NCI-H1694 (cell line): Measurements from ENCODE around the gene ICOSLG.
"Not testable (repeated sequence)": the region's sequence is repeated elsewhere in the genome, so short reads cannot be mapped to it uniquely, and the experiment has no call there.

Source experiments
- DNase-seq: peaks from one replicate; lab custom pipeline; 2025; lab: John Stamatoyannopoulos, UW

The ICOSLG gene, protein sequence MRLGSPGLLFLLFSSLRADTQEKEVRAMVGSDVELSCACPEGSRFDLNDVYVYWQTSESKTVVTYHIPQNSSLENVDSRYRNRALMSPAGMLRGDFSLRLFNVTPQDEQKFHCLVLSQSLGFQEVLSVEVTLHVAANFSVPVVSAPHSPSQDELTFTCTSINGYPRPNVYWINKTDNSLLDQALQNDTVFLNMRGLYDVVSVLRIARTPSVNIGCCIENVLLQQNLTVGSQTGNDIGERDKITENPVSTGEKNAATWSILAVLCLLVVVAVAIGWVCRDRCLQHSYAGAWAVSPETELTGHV

DNA sequence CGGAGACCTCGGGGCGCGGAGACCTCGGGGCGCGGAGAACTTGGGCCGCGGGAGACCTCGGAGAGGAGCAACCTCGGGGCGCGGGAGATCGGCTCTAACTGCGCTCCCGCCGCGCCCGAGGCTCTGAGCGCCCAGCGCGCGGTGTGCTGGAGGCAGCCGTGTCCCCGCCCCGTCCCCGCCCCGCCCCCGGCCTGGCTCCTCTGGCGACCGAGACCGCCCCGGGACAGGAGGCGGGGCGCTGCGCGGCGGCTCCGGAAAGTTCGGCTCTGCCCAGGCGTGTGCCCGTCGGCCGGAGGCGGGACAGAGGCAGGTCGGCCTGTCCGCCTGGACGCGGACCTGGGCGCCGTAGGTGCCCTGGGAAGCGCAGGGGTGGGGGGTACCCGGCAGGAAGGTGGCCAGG, at the start of gene ICOSLG:
ICOSLG (minus strand) TSS at position 102 of the 400 bp plus-strand sequence. CDS start 126 bp downstream, outside the sequence.
- DNase-seq = not testable (repeated sequence)

DNA sequence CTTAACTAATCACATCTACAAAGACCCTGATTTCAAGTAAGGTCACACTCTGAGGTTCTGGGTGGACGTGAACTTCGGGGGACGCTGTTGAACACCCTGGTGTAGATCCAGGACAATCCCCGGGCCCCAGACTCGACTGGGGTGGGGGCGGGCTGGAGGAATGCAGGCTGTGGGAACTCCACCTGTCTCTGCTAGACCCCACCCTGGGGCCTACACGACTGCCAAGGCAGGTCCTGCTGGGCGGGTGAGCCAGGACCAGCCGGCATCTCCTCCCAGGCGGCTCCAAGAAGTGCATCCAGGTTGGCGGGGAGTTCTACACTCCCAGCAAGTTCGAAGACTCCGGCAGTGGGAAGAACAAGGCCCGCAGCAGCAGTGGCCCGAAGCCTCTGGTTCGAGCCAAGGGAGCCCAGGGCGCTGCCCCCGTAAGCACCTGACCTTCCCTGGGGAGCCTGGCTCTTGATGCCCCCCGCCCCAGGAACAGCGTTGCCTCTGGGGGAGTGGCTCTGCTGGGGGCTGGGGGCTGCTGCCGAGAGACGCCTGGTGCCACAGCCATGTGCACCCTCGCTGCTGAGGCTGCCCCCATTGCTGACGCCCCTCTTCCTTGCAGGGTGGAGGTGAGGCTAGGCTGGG, 48.8 kb upstream of the ICOSLG start:
- no peak for DNase-seq

DNA sequence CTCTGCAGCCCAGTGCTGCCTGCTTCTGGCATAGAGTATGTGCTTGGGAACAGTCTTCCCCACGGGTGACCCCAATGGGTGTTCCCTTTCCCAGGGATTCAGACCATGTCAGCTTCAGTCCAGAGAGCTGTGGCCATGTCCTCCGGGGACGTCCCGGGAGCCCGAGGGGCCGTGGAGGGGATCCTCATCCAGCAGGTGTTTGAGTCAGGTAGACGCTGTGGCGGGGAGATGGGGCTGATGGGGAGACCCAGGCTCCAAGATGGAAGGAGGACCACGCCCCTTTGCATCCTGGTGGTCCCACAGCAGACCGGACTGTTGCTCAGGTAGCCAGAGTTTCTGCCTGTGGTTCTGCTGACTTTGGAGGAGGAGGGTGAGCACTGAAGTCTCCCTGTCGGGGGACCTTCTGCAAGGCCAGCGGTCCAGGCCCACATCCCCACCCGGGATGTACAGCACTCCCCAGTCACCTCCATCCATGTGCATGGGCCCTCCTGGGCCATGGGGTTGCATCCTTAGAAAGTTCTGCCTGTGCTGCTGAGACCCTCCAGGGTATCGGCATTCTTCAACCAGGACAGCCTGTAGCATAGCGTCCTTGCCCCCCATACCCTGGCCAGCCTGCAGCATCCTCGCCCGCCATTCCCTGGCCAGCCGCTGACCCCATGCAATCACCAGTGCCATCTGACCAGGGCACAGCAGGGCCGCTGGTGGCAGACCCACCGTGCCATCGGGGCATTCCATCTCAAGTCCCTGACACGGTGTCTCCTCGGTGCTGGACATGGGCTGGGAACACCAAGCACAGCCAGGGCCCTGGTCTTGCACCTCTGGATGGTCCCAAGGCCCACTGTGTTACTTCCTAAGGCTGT, 47.7 kb upstream of the ICOSLG start:
- no peak for DNase-seq

DNA sequence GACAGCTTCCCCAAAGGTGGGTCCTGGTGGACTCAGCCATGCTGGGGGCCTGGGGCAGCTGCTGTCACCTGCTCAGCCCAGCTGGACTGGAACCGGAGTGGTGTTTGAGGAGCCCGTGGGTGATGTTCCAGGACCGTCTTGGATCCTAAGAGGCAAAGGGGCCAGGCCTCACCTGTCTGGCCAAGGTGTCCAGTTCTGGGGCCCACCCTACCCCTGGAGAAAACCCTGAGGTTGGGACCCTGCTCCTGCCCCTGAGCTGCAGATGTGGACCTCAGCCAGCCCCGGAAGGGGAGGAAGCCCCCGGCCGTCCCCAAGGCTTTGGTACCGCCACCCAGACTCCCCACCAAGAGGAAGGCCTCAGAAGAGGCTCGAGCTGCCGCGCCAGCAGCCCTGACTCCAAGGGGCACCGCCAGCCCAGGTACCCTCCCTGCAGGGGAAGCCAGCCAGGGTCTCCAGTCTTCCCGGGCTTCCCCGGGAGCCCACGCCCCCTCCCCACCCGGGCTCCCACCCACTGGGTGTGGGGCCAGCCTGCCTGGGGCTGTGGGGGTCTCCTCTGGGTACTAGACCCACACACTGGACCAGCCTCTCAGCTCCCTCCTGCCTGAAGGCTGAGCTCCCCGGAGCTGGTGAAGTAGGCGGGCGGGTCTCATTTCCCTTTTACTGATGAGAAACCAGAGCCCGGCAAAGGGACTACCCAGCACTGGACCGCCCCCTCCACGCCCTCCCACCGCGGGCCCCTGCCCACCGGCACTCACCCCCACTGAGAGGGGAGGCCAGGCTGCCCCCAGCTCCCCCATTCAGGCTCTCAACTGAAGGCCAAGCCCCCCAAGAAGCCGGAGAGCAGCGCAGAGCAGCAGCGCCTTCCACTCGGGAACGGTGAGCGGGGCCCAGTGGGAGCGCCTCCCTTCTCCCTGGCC, 46.2 kb upstream of the ICOSLG start:
- DNase-seq = no peak

DNA sequence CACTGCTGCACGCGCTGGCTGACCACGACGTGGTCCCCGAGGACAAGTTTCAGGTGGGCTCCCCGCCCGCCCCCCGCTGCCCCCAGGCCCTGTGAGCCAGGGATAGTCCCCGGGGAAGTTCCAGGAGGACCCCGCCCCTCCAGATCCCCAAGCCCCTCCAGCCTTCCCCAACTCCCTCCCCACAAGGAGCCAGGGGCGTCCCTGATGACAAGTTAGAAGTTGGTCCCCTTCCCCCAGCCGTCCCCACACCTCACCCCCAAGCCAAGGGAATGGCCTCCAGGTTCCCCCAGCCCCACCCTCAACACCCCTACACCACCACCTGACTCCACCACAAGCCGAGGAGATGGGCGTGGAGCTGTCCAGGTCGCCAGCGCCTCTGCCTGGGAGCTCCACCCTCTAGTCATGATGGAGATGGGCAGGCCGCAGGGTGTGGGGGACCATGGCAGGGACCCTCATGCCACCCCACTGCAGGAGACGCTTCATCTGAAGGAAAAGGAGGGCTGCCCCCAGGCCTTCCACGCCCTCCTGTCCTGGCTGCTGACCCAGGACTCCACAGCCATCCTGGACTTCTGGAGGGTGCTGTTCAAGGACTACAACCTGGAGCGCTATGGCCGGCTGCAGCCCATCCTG, 45.5 kb upstream of the ICOSLG start:
- DNase-seq = no peak

DNA sequence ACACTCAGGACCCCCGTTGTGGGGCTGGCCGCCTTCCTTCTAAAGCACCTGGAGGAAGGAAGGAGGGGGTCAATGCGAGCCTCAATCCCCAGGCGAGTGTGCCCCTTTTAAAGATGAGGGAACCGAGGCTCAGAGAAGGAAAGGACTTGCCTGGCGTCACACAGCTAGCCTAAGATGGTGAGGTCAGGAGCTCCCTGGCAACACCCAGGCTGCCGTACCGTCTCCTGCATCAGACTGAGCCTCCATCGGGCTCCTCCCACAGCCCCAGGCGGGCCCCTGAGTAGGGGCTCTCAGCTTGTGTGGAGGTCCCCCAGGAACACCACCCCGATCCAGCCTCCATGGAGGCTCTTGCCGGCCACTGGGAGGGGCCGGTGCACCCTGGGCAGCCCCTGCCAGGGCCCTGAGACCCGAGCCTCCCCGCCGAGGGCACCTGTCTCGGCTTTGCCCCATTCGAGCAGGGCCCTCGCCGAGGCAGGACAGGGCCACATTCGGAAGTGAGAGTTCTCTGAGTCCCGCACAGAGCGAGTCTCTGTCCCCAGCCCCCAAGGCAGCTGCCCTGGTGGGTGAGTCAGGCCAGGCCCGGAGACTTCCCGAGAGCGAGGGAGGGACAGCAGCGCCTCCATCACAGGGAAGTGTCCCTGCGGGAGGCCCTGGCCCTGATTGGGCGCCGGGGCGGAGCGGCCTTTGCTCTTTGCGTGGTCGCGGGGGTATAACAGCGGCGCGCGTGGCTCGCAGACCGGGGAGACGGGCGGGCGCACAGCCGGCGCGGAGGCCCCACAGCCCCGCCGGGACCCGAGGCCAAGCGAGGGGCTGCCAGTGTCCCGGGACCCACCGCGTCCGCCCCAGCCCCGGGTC, 44.6 kb upstream of the ICOSLG start, which contains the start of gene AIRE:
AIRE (plus strand) TSS at position 739 of the 855 bp plus-strand sequence. CDS start 131 bp downstream, outside the sequence.
- DNase-seq = no peak

DNA sequence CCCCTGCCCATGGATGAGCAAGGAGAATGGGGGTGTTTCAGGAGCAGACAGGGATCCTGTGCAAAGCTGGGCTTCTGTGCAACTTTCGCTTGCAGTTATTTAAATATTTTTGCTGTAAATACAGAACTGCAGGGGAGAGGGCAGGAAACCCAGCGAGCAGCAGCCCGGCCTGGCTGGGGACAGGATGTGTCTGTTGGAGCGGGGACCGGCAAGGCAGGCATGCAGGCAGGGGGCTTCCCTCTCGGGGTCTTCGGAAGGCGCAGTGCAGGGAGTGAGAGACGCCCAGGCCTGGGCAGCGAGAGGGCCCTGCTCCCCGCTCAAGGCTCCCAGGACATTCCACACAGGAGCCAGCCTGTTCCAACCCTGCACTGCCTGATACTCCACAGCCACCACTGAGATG, 43.2 kb upstream of the ICOSLG start:
- DNase-seq = no peak

DNA sequence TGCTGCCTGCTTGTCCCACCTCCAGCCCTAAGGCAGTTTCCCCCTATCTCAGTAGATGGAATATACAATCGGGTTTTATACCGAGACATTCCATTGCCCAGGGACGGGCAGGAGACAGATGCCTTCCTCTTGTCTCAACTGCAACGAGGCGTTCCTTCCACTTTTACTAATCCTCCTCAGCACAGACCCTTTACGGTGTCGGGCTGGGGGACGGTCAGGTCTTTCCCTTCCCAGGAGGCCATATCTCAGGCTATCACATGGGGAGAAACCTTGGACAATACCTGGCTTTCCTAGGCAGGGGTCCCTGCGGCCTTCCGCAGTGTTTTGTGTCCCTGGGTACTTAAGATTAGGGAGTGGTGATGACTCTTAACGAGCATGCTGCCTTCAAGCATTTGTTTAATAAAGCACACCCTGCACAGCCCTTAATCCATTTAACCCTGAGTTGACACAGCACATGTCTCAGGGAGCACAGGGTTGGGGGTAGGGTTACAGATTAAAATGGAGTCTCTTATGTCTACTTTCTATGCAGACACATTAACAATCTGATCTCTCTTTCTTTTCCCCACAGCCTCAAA, 42.6 kb upstream of the ICOSLG start:
- not testable (repeated sequence) for DNase-seq

DNA sequence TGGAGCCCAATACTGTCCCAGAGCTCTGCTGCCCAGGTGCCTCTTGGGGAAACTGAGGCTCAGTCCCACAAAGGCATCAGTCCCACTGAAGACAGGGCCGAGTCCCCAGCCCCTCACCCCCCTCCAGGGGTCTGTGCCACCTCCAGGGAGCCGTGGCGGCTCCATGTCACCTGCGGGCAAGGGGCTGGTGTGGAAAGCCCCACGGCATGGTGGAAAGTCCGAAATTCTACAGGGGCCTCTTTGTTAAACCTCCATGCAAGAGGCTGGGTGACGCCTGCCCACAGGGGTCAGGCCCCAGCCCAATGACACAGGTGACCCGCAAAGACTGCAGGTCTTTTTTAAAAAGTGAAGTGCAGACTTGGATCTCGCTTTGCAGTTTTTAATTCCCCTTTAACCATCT, 41.6 kb upstream of the ICOSLG start:
- no peak for DNase-seq

DNA sequence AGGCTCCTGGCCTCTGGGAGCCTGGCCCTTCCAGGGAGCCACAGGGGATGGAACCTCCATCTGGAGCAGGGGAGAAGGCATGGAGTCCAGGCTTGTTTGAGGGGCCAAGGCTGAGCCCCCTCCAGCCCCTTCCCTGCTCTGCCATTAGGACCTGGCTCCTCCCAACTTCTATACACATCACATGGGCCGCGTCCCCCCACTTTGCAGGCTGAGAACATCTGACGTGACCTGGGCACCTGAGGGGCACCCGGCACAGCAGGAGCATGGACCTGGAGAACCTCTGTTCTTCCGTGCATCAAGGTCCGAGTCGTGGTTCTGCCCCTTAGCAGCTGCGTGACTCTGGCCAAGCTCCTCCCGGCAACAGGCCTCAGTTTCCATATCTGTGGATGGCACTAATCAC, 41.1 kb upstream of the ICOSLG start:
- DNase-seq = no peak

DNA sequence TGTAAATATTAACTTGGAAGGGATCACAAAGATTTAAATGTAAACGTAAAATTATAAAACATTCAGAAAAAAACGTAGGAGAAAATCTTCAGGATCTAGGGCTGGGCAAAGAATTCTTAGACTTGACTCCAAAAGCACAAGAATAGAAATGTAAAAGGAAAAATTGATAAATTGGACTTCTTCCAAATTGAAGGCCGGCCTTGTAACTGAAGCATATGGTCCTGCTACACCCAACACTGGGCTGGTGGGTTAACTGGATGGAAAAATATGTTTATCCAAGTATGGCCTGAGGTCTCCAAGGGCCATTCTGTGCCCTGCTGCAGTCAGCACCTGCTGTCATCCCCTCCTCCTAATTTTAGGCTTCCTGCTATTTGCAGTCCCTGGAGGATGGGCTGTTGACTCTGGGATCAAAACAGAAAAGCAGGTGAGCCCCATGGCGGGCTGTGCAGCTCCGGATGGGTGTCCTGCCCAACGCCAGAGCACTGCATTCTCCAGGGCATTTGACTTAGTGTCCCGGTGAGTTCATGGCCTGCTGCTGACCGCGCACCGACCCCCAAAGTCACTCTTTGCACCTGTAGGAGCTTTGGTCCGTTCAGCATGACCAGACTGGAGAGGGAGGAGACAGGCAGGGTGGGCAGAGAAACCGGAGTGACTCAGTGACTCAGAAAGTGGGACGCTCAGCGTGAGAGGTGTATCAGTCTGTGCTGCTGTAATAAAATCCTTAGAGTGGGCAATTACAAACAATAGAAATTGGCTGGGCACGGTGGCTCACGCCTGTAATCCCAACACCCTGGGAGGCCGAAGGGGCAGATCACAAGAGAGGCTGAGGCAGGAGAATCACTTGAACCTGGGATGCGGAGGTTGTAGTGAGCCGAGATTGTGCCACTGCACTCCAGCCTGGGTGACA, 38.9 kb upstream of the ICOSLG start:
- DNase-seq = peak; percentile 27

DNA sequence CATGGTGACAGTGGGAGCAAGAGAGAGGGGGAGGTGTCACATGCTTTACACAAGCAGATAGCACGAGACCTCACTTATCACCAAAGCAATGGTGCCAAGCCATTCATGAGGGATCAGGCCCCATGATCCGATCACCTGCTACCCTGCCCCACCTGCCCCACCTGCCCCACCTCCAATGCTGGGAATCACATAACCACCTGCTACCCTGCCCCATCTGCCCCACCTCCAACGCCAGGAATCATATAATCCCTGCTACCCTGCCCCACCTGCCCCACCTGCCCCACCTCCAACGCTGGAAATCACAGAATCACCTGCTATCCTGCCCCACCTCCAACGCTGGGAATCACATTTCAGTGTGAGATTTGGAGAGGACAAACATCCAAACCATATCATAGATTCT, 34.3 kb upstream of the ICOSLG start:
- no peak for DNase-seq

DNA sequence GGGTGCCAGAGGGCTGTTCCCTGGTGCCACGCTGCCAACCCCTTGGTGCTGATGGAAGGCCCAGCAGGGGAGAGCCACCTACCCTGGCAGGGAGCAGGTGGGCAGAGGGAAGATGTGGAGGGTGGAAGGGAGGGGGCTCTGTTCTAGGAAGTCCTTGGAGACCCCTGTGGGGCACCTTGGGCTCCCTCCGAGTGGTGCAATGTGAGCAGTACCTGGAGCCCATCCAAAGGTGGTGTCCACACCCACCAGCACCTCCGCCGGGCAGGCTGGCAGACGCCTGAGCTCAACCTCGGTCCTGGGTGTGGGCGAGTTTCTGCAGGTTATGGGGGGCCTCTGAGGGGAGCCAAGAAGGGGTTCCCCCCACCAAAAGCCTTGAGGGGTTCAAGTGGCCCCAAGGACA, 32.3 kb upstream of the ICOSLG start:
- no peak for DNase-seq

DNA sequence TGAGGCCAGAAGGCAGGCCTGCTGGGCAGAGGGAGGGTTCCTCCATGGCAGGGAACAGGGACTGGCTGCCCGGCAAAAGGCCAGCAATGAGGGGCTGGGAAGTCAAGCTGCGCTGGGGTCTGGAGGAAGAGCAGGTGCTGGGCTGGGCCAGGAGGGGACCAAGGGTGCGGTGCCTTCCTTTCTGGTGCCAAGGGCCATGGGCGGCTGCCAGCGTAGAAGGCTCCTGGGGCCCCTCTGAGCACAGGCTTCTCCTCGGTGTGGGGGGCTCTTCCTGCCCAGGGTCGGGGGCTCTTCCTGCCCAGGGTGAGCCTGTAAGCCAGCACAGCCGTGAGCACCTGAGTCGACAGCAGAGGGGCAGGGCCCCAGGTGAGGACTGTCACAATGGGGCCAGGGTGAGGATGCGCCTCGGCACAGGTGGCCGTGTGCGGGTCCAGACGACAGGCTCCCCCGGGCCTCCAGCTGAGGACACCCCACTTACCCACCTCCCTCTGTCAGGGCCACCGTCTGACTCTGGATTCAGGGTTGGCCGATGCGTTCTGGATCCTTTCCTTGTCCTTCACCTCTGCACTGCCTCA, 31.6 kb upstream of the ICOSLG start:
- no peak for DNase-seq

DNA sequence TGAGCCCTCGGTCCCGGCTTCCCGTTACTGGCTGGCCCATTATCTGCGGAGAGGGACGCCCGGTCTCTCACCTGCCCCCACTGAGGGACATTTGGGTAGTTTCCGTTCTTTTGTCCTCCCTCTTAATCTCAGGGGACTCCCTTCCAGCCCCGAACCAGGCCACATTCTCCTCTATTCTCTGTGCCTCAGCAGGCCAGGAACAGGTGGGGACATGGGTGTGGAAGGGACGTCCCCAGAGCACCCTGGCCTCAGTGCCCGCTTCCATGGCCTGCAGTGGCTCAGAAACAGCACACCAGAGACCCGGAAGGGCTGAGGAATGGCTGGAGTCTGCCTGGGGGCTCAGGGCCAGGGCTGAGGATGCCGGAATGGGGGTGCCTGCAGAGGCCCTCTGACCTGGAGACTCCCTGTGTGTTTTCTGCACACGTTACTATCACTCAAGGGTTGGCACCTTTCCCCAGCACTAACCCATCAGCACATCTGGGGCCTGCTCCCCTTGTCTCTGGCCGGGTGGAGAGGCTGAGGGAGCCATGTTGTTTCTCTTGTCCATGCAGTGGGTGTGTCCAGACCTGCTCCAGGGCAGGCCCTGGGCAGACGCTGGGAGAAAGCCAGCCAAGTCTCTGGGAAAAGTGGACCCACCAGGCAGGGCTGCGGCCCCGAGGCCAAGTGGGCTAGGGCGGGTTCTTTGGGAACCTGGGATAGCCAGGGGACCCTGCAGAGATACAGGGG, 31.0 kb upstream of the ICOSLG start:
- DNase-seq = no peak

DNA sequence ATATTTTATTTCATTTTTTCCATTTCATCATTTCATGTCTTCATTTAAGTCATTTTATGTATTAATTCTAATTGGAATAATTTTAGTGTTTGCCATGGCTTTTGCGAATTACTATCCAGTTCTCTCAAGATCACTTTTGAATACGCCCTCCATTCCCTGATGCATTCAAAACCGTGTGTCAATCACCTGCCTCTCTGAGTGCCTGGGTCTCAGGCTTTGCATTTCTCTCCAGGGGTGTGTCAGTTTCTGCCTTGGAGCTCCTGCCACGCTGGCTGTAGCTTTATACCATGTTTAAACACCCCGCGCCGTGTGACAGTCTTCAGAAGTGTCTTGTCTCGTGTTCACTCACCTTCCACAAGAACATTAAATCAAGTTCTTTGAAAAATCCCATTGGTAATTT, 28.3 kb upstream of the ICOSLG start:
- no peak for DNase-seq

DNA sequence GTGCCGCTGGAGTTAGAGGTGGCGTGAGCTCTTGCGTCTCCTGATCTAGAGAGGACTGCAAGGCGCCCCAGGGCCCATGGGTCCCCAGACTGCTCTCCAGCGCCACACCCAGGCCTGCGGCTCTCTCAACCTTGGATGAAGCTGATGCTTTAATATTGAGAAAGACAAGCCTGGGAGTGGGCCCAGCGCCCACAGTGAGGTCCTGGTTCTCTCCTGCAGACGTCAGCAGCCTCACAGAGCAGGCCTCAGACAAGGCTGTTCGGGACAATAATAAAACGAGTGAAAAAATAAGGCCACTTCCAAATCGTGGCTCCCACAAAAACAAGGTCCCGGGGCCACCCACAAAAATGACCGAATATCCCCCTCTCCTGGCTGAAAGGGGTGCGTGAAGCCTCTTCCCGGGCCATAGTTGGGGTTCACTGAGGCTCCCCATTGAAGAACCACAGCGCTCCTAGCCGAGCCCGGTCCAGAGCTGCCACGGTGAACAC, 27.0 kb upstream of the ICOSLG start:
- DNase-seq = no peak
